ENCODE data around the gene RASA2. TPM values are rescaled to one million over a fixed set of nuclear protein-coding genes. Genes with fewer than 3 reads are reported as not detected.
"Not testable (repeated sequence)": the region's sequence is repeated elsewhere in the genome, so short reads cannot be mapped to it uniquely, and the experiment has no call there.

The RASA2 gene
- polyA plus RNA-seq, 4 donors, result 18.6 to 27.8 (median 22.4) TPM

GRCh38 chr3:141532609-141533008 lies 45.8 kb downstream of the RASA2 start:
- no peak for DNase-seq (ENCODE audit: low read depth in 4 of 4, low spot score in 3 of 4)

- not testable (repeated sequence) for DNase-seq (ENCODE audit: low read depth in 4 of 4, low spot score in 3 of 4)
Measured at GRCh38 chr3:141536017-141536416, 49.2 kb downstream of the RASA2 start.

- DNase-seq (ENCODE audit: low read depth in 4 of 4, low spot score in 3 of 4), result no peak
Measured at GRCh38 chr3:141537856-141538255, 51.0 kb downstream of the RASA2 start.

GRCh38 chr3:141538568-141539240 lies 51.9 kb downstream of the RASA2 start:
- no peak for DNase-seq (ENCODE audit: low read depth in 4 of 4, low spot score in 3 of 4)

GRCh38 chr3:141539431-141540187 lies 52.8 kb downstream of the RASA2 start:
- no peak for DNase-seq (ENCODE audit: low read depth in 4 of 4, low spot score in 3 of 4)

- no peak for DNase-seq (ENCODE audit: low read depth in 4 of 4, low spot score in 3 of 4)
Measured at GRCh38 chr3:141540531-141540930, 53.7 kb downstream of the RASA2 start.

- DNase-seq (ENCODE audit: low read depth in 4 of 4, low spot score in 3 of 4), result no peak
Measured at GRCh38 chr3:141542202-141542969, 55.6 kb downstream of the RASA2 start.

- no peak for DNase-seq (ENCODE audit: low read depth in 4 of 4, low spot score in 3 of 4)
Measured at GRCh38 chr3:141542989-141543388, 56.2 kb downstream of the RASA2 start.

- DNase-seq (ENCODE audit: low read depth in 4 of 4, low spot score in 3 of 4), result no peak
Measured at GRCh38 chr3:141544697-141545096, 57.9 kb downstream of the RASA2 start.

GRCh38 chr3:141546081-141546480 lies 59.3 kb downstream of the RASA2 start:
- no peak for DNase-seq (ENCODE audit: low read depth in 4 of 4, low spot score in 3 of 4)

- no peak for DNase-seq (ENCODE audit: low read depth in 4 of 4, low spot score in 3 of 4)
Measured at GRCh38 chr3:141546586-141546985, 59.8 kb downstream of the RASA2 start.

GRCh38 chr3:141547791-141548190 lies 61.0 kb downstream of the RASA2 start:
- no peak for DNase-seq (ENCODE audit: low read depth in 4 of 4, low spot score in 3 of 4)

- DNase-seq (ENCODE audit: low read depth in 4 of 4, low spot score in 3 of 4), result no peak
Measured at GRCh38 chr3:141550926-141551665, 64.3 kb downstream of the RASA2 start.

- DNase-seq (ENCODE audit: low read depth in 4 of 4, low spot score in 3 of 4), result no peak
Measured at GRCh38 chr3:141552440-141552991, 65.7 kb downstream of the RASA2 start.

GRCh38 chr3:141553055-141553454 lies 66.2 kb downstream of the RASA2 start:
- no peak for DNase-seq (ENCODE audit: low read depth in 4 of 4, low spot score in 3 of 4)

- DNase-seq (ENCODE audit: low read depth in 4 of 4, low spot score in 3 of 4), result no peak
Measured at GRCh38 chr3:141556034-141556433, 69.2 kb downstream of the RASA2 start.

- peak in 1 of 4 donors; percentile 27 for DNase-seq (ENCODE audit: low read depth in 4 of 4, low spot score in 3 of 4)
Measured at GRCh38 chr3:141557961-141558706, 71.3 kb downstream of the RASA2 start.

- DNase-seq (ENCODE audit: low read depth in 4 of 4, low spot score in 3 of 4), result peak; percentile 39 to 63 (median 50)
Measured at GRCh38 chr3:141561426-141562034, 74.7 kb downstream of the RASA2 start.

GRCh38 chr3:141564241-141564640 lies 77.4 kb downstream of the RASA2 start:
- DNase-seq (ENCODE audit: low read depth in 4 of 4, low spot score in 3 of 4), result no peak

All from right renal pelvis (tissue), 4 donors.